Caco-2 (cell line): ENCODE measurements around the gene RHBDL3. TPM values are rescaled to one million over a fixed set of nuclear protein-coding genes. Genes with fewer than 3 reads are reported as not detected.
"Not testable (repeated sequence)": the region's sequence is repeated elsewhere in the genome, so short reads cannot be mapped to it uniquely, and the experiment has no call there.

Experiments used
- BruUV-seq: library from RNA; stranded (reverse); fragments of 400-500 nt; replicated peaks from 2 replicates; lab custom pipeline; 2021; lab: Mats Ljungman, UMichigan
- CTCF ChIA-PET: fragments of 300-600 bp; sonication (Branson Sonifier 250); formaldehyde crosslinking; loops from one replicate; lab custom pipeline; 2022; ENCODE audit warnings: antibody characterized with exemption; lab: Charles Lee
- POLR2A ChIA-PET: fragments of 300-600 bp; sonication (Branson Sonifier 250); formaldehyde crosslinking; loops from one replicate; lab custom pipeline; 2022; ENCODE audit warnings: antibody characterized with exemption; lab: Charles Lee
- DNase-seq, 2 experiments: peaks; one replicate each; pipeline versions ENCODE4 v3.0.0 to v3.0.0-alpha.2; 2020 to 2022
- H3K27me3 ChIP-seq: replicated peaks from 2 replicates; pipeline ENCODE4 v1.6.0; 2011; ENCODE audit warnings: low read length; ENCODE audit not compliant: control insufficient read depth, insufficient read depth
- H3K36me3 ChIP-seq: 2 replicates; pipeline ENCODE4 v1.5.1; 2011; ENCODE audit warnings: low read length; ENCODE audit not compliant: control insufficient read depth, insufficient read depth
- H3K4me1 ChIP-seq: fragments of 250-450 bp; sonication (Bioruptor Pico); 2 replicates; pipeline ENCODE4 v1.5.1; 2020; ENCODE audit warnings: mild to moderate bottlenecking
- H3K4me3 ChIP-seq: 2 replicates; pipeline ENCODE4 v1.5.1; 2011; ENCODE audit warnings: low read depth, mild to moderate bottlenecking, control low read depth, low read length
- H3K9me3 ChIP-seq: fragments of 250-450 bp; sonication (Bioruptor Pico); 2 replicates; pipeline ENCODE4 v1.5.1; 2020; ENCODE audit warnings: mild to moderate bottlenecking, moderate library complexity
- H3K27ac Mint-ChIP-seq: one replicate; pipeline ENCODE4 v1.8.0; 2022; ENCODE audit warnings: mixed read lengths; ENCODE audit not compliant: unreplicated experiment
- H3K27me3 Mint-ChIP-seq: one replicate; pipeline ENCODE4 v1.8.0; 2022; ENCODE audit warnings: mixed read lengths; ENCODE audit not compliant: insufficient read depth, unreplicated experiment
- H3K36me3 Mint-ChIP-seq: one replicate; pipeline ENCODE4 v1.8.0; 2022; ENCODE audit warnings: mild to moderate bottlenecking, mixed read lengths; ENCODE audit not compliant: insufficient read depth, unreplicated experiment
- H3K4me1 Mint-ChIP-seq: one replicate; pipeline ENCODE4 v1.8.0; 2022; ENCODE audit warnings: low read depth, mixed read lengths; ENCODE audit not compliant: unreplicated experiment
- H3K4me3 Mint-ChIP-seq: one replicate; pipeline ENCODE4 v1.8.0; 2022; ENCODE audit warnings: mild to moderate bottlenecking, moderate library complexity, mixed read lengths; ENCODE audit not compliant: unreplicated experiment
- H3K9me3 Mint-ChIP-seq: one replicate; pipeline ENCODE4 v1.8.0; 2022; ENCODE audit warnings: mixed read lengths; ENCODE audit not compliant: unreplicated experiment
- CTCF ChIP-seq, 2 experiments: fragments of 200-600 bp in 1 of 2; IDR thresholded peaks; 1 replicate in 1 of 2; 2 replicates in 1 of 2; pipeline versions ENCODE4 v1.5.1 to v1.8.0; 2011 to 2022; ENCODE audit warnings: antibody characterized with exemption in 1 of 2, control low read depth in 1 of 2, inconsistent platforms in 1 of 2, low read depth in 1 of 2, low read length in 1 of 2, mild to moderate bottlenecking in 1 of 2, moderate library complexity in 1 of 2; ENCODE audit not compliant: insufficient read depth in 1 of 2, severe bottlenecking in 1 of 2, unreplicated experiment in 1 of 2
- intact Hi-C: fragments of 100-400 bp; cut with micrococcal nuclease; formaldehyde crosslinking; loops from one replicate; pipeline ENCODE4 v1.10.0; 2022; ENCODE audit not compliant: unreplicated experiment
- total RNA-seq: library from RNA; stranded (reverse); gene quantifications from 2 replicates; pipeline ENCODE4 v1.2.3, GENCODE V29; 2022

RHBDL3 gene
- total RNA-seq, 1 experiment from 2014 or later, result not detected

GRCh38 chr17:32315171-32315570, 49.5 kb downstream of the RHBDL3 start:
- POLR2A ChIA-PET, result no interaction called here

GRCh38 chr17:32316653-32317052, 51.0 kb downstream of the RHBDL3 start:
- intact Hi-C loops, result loop anchor here (5.0 kb wide), 1 partner anchor 49 kb away; the partner anchor contains the start of gene RHBDL3
- CTCF ChIA-PET, result interaction anchor here (1.4 kb wide), 1 partner anchor 64 kb away, joined by 6 read pairs; no protein-coding TSS in a partner anchor
- H3K4me1 Mint-ChIP-seq, DNase-seq, H3K4me1 ChIP-seq, BruUV-seq, H3K4me3 Mint-ChIP-seq, H3K4me3 ChIP-seq, H3K36me3 Mint-ChIP-seq, POLR2A ChIA-PET, H3K9me3 ChIP-seq, H3K27me3 ChIP-seq, H3K27ac Mint-ChIP-seq, H3K9me3 Mint-ChIP-seq, H3K27me3 Mint-ChIP-seq, H3K36me3 ChIP-seq: not testable (repeated sequence)

More at GRCh38 chr17:32315171-32315570, 49.5 kb downstream of the RHBDL3 start:
- no peak overlapping the region for H3K4me3 ChIP-seq
- DNase-seq, result no peak
- H3K9me3 Mint-ChIP-seq, result no peaks in the 10 kb centered on the region
- BruUV-seq, result no TSS peak
- H3K4me3 Mint-ChIP-seq, result no peak overlapping the region
- H3K27me3 Mint-ChIP-seq, result peaks cover 6% of the 10 kb centered on the region
- H3K27me3 ChIP-seq, result no peaks in the 10 kb centered on the region
- H3K27ac Mint-ChIP-seq, result no peak overlapping the region
- CTCF ChIA-PET, result interaction anchor here (1.4 kb wide), 1 partner anchor 62 kb away, joined by 6 read pairs; no protein-coding TSS in a partner anchor
- peaks cover 8% of the 10 kb centered on the region for H3K4me1 Mint-ChIP-seq
- H3K9me3 ChIP-seq, result no peaks in the 10 kb centered on the region
- TF ChIP-seq CTCF (IDR thresholded peaks at IDR 0.05; ENCODE audit: insufficient read depth in 1 of 2, low read depth in 1 of 2, low read length in 1 of 2, severe bottlenecking in 1 of 2, unreplicated experiment in 1 of 2), result no peak
- no peaks in the 10 kb centered on the region for H3K4me1 ChIP-seq
- H3K36me3 Mint-ChIP-seq, result no peaks in the 10 kb centered on the region
- intact Hi-C loops, result loop anchor here (5.0 kb wide), 1 partner anchor 48 kb away; the partner anchor contains the start of gene RHBDL3
- no peaks in the 10 kb centered on the region for H3K36me3 ChIP-seq

GRCh38 chr17:32317353-32317752, 51.7 kb downstream of the RHBDL3 start:
- Mint-ChIP-seq H3K4me3 (no peak overlapping the region), H3K4me1 (peaks cover 8% of the 10 kb centered on the region), H3K27me3 (peaks cover 6% of the 10 kb centered on the region), H3K27ac (no peak overlapping the region), H3K36me3 (no peaks in the 10 kb centered on the region), H3K9me3 (no peaks in the 10 kb centered on the region)
- CTCF ChIA-PET, result interaction anchor here (1.1 to 1.5 kb wide), 2 partner anchors 12 to 64 kb away, joined by 4 to 6 read pairs; no protein-coding TSS in a partner anchor
- BruUV-seq, result no TSS peak
- DNase-seq, result no peak
- Histone ChIP-seq H3K4me3 (no peak overlapping the region), H3K27me3 (no peaks in the 10 kb centered on the region), H3K4me1 (no peaks in the 10 kb centered on the region), H3K9me3 (no peaks in the 10 kb centered on the region), H3K36me3 (no peaks in the 10 kb centered on the region)
- POLR2A ChIA-PET, result no interaction called here
- no peak for TF ChIP-seq CTCF (IDR thresholded peaks at IDR 0.05; ENCODE audit: insufficient read depth in 1 of 2, low read depth in 1 of 2, low read length in 1 of 2, severe bottlenecking in 1 of 2, unreplicated experiment in 1 of 2)
- intact Hi-C loops, result loop anchor here (5.0 kb wide), 1 partner anchor 50 kb away; the partner anchor contains the start of gene RHBDL3
